ENCODE measurements around the gene SCYL2.
"Not testable (repeated sequence)": the region's sequence is repeated elsewhere in the genome, so short reads cannot be mapped to it uniquely, and the experiment has no call there.

SCYL2 gene

DNA sequence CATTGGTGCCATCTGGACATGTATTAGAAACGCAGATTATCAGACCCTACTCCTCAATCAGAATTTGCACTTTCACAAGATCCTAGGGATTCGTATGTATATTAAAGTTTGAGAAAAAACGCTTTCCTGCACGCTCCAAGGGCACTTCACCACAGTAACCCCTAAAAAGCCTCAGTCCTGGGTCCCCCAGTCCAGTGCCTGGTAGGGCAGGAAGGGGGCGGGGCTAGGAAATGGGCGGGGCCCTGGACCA, 467 bp upstream of the SCYL2 start:
- Histone ChIP-seq H3K36me3 (ENCODE audit: control insufficient read depth in 1 of 2, insufficient read depth in 2 of 2, low read length in 2 of 2) (no peaks in the 10 kb centered on the region), H3K4me1 (ENCODE audit: control insufficient read depth in 1 of 2, insufficient read depth in 2 of 2, low read length in 2 of 2) (peaks cover under 1 to 32% of the 10 kb centered on the region in 2 donors), H3K27me3 (ENCODE audit: low read depth, low read length) (no peaks in the 10 kb centered on the region), H3K9me3 (ENCODE audit: control insufficient read depth in 1 of 2, low read length in 2 of 2) (no peaks in the 10 kb centered on the region), H3K4me3 (ENCODE audit: low read depth in 1 of 2, low read length in 2 of 2) (peak overlapping the region; percentile 84 to 85), H3K27ac (ENCODE audit: low read length) (peak overlapping the region; percentile 91)

DNA sequence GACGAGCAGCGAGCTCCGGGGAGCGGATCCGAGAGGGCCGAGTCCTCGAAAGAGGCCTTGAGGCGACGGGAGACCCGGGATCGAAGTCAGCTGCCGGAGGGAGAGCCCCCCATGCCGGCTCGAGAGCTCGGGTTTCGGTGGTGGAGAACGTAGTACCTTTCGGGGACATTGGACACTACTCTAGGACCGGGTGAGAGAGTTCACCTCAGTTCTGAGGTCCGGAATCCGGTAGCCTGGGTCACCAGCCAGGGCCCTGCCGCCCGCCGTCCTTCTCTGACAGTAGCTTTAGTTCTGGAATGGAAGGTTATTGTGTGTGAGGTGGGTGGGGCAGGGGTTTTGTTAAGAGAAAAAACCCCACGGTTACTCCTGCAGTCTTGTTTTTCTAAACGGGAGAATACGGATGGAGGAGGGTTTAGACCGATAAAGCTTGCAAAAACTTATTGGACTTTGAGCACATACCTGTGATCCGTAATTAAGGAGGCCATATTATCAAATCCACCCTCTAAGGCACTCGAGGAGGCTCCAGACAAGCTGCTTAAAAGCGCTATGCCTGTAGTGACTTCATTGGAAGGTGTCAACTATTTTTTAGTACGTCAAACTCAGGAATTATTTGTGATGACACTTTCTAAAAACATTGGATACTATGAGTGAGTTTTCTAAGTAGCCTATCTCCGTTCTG, 765 bp downstream of the SCYL2 start:
- H3K27ac ChIP-seq (ENCODE audit: low read length): peak overlapping the region; percentile 91

DNA sequence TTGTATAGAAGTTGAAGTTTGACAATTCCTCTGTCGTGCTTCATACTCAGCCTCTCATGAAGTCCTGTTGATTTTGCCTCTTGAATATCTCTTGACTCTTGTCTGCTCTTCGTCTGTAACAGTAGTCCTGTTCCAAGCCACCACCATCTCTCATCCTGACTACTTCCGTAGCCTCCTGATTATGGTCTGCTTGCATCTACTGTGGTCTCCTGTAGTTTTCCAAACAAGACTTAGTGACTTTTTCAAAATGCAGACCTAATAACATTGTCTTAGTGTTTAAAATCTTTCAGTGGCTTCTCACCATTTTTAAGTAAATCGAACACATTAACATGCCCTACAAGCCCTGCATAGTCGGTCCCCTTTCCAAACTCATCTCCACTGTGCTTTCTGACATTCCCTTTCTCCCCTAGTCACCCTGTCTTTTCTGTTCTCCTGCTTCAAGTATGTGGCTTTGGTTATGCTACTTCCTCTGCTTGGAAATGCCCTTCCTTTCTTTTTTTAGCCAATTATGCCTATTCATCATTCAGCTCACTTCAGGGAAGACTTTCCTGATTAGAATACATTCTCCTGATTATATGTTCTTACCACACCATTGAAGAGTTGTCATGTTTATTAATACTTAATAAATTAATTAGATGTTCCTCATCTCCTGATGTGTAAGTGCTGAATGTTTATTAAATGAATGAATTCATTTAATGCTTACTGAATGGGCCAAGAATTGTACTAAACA, 2.0 kb downstream of the SCYL2 start:
- no peak overlapping the region for H3K27ac ChIP-seq (ENCODE audit: low read length)
- no peaks in the 10 kb centered on the region for H3K9me3 ChIP-seq (ENCODE audit: control insufficient read depth in 1 of 2, low read length in 2 of 2)
- no peaks in the 10 kb centered on the region for H3K27me3 ChIP-seq (ENCODE audit: low read depth, low read length)
- peaks cover 0 to 39% of the 10 kb centered on the region in 2 donors for H3K4me1 ChIP-seq (ENCODE audit: control insufficient read depth in 1 of 2, insufficient read depth in 2 of 2, low read length in 2 of 2)
- H3K4me3 ChIP-seq (ENCODE audit: low read depth in 1 of 2, low read length in 2 of 2): peak overlapping the region; percentile 84 to 85
- H3K36me3 ChIP-seq (ENCODE audit: control insufficient read depth in 1 of 2, insufficient read depth in 2 of 2, low read length in 2 of 2): no peaks in the 10 kb centered on the region

More for the DNA sequence above, 765 bp downstream of the SCYL2 start:
- peak overlapping the region; percentile 84 to 85 for H3K4me3 ChIP-seq (ENCODE audit: low read depth in 1 of 2, low read length in 2 of 2)
- H3K9me3 ChIP-seq (ENCODE audit: control insufficient read depth in 1 of 2, low read length in 2 of 2): no peaks in the 10 kb centered on the region
- H3K4me1 ChIP-seq (ENCODE audit: control insufficient read depth in 1 of 2, insufficient read depth in 2 of 2, low read length in 2 of 2): peaks cover 0 to 39% of the 10 kb centered on the region in 2 donors
- H3K36me3 ChIP-seq (ENCODE audit: control insufficient read depth in 1 of 2, insufficient read depth in 2 of 2, low read length in 2 of 2): no peaks in the 10 kb centered on the region
- H3K27me3 ChIP-seq (ENCODE audit: low read depth, low read length): no peaks in the 10 kb centered on the region

DNA sequence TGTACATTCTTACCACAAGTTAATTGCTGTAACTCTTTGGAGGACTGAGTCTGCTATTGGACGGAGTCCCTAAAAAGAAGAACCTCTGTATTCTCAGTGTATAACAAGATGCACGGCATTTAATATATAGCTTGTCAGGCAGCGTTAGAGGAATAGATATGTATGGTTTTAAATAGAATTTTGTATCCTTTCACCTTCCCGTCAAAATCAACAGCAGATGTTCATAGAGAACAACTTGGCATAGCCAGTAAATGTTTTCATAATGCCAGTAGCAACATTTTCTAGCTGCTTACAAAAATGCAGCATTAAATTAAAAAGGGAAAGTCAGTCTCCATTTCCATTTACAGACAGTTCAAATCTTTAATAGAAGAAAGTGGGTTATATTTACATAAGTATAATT, 6.8 kb downstream of the SCYL2 start:
- no peak overlapping the region for H3K27ac ChIP-seq (ENCODE audit: low read length)
- no peaks in the 10 kb centered on the region for H3K27me3 ChIP-seq (ENCODE audit: low read depth, low read length)
- peaks cover 0 to 4% of the 10 kb centered on the region in 2 donors for H3K36me3 ChIP-seq (ENCODE audit: control insufficient read depth in 1 of 2, insufficient read depth in 2 of 2, low read length in 2 of 2)
- H3K4me3 ChIP-seq (ENCODE audit: low read depth in 1 of 2, low read length in 2 of 2): no peak overlapping the region
- H3K4me1 ChIP-seq (ENCODE audit: control insufficient read depth in 1 of 2, insufficient read depth in 2 of 2, low read length in 2 of 2): peaks cover 7 to 28% of the 10 kb centered on the region in 2 donors
- H3K9me3 ChIP-seq (ENCODE audit: control insufficient read depth in 1 of 2, low read length in 2 of 2): no peaks in the 10 kb centered on the region

DNA sequence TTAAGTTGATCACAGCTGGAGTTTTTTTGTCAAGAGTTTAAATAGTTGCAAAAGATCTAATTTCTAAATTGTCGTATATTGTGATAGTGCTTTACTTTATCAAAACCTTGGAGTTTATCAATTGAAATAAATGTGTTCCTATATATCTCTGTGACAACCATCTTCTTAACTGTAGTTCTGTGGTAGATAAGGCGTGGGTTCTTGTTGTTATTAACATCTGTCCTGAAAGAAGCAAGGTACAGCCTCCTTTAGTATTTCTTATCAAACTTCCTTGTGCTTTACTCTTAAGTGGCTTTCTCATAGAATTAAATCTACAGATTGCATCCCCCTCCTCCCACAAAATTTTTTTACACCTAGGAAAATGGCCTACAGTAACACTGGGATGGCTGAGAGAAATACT, 7.3 kb downstream of the SCYL2 start:
- Histone ChIP-seq H3K36me3 (ENCODE audit: control insufficient read depth in 1 of 2, insufficient read depth in 2 of 2, low read length in 2 of 2) (peaks cover 0 to 4% of the 10 kb centered on the region in 2 donors), H3K4me3 (ENCODE audit: low read depth in 1 of 2, low read length in 2 of 2) (no peak overlapping the region), H3K27me3 (ENCODE audit: low read depth, low read length) (no peaks in the 10 kb centered on the region), H3K4me1 (ENCODE audit: control insufficient read depth in 1 of 2, insufficient read depth in 2 of 2, low read length in 2 of 2) (peaks cover 7 to 23% of the 10 kb centered on the region in 2 donors), H3K9me3 (ENCODE audit: control insufficient read depth in 1 of 2, low read length in 2 of 2) (no peaks in the 10 kb centered on the region), H3K27ac (ENCODE audit: low read length) (no peak overlapping the region)

DNA sequence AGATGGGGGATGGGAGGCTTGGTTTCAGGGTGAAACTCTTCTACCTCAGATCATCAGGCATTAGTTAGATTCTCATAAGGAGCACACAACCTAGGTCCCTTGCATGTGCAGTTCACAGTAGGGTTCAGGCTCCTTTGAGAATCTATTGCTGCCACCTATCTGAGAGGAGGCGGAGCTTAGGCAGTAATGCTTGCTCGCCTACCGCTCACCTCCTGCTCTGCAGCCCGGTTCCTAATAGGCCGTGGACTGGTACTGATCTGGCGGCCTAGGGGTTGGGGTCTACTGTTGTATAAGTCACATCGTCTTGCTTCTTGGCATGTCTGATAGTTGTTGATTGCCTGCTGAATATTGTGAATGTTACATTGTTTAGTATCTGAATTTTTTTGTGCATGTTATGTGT, 12.2 kb downstream of the SCYL2 start:
- Histone ChIP-seq H3K27me3 (ENCODE audit: low read depth, low read length) (no peaks in the 10 kb centered on the region), H3K4me3 (ENCODE audit: low read depth in 1 of 2, low read length in 2 of 2) (no peak overlapping the region), H3K36me3 (ENCODE audit: control insufficient read depth in 1 of 2, insufficient read depth in 2 of 2, low read length in 2 of 2) (peaks cover 7 to 10% of the 10 kb centered on the region in 2 donors), H3K9me3 (ENCODE audit: control insufficient read depth in 1 of 2, low read length in 2 of 2) (no peaks in the 10 kb centered on the region), H3K27ac (ENCODE audit: low read length) (no peak overlapping the region), H3K4me1 (ENCODE audit: control insufficient read depth in 1 of 2, insufficient read depth in 2 of 2, low read length in 2 of 2) (peaks cover 0 to 6% of the 10 kb centered on the region in 2 donors)

DNA sequence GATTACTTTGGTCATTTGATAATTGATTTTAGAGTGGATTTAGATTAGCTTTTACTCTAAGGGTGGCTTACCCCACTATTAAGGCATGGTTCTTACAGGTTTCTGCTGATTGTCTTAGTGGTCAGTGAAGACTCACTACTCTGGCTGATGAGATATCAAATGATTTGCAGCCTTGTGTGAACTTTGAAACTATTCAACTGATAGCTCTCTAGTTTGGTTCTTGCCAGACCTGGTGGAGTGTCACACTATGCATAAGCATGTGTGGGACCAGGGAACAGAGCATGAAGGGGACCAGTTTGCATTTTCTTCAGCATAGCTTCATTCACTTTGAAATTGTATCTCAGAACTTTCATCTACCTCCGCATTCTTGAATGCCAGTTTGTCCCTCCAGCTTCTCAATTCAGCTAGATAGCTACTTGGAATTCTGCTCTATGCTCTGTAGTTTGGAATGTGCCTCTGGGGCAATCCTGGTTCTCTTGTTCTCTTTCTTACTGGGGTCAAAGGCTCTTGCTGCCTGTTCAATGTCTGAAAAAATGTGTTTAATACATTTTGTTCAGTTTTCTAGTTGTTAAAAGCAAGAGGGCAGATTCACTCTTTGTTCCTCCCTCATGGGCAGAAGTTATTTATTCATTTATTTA, 12.7 kb downstream of the SCYL2 start:
- Histone ChIP-seq H3K4me1 (ENCODE audit: control insufficient read depth in 1 of 2, insufficient read depth in 2 of 2, low read length in 2 of 2) (peaks cover 0 to under 1% of the 10 kb centered on the region in 2 donors), H3K27ac (ENCODE audit: low read length) (no peak overlapping the region), H3K36me3 (ENCODE audit: control insufficient read depth in 1 of 2, insufficient read depth in 2 of 2, low read length in 2 of 2) (peaks cover 8 to 10% of the 10 kb centered on the region in 2 donors), H3K4me3 (ENCODE audit: low read depth in 1 of 2, low read length in 2 of 2) (no peak overlapping the region), H3K27me3 (ENCODE audit: low read depth, low read length) (no peaks in the 10 kb centered on the region), H3K9me3 (ENCODE audit: control insufficient read depth in 1 of 2, low read length in 2 of 2) (no peaks in the 10 kb centered on the region)

DNA sequence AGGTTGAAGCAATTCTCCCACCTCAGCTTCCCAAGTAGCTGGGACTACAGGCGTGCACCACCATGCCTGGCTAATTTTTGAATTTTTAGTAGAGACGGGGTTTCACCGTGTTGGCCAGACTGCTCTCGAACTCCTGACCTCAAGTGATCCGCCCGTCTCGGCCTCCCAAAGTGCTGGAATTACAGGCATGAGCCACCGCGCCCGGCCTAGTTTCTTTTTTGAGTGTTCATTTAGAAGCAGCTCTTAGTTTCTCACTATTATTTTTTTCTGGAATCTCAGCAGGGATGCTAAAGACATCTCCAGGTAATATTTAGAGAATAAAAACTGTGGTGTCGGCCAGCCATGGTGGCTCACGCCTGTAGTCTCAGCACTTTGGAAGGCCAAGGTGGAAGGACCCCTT, 17.6 kb downstream of the SCYL2 start:
- not testable (repeated sequence) for H3K4me1 ChIP-seq (ENCODE audit: control insufficient read depth in 1 of 2, insufficient read depth in 2 of 2, low read length in 2 of 2); H3K27ac ChIP-seq (ENCODE audit: low read length); H3K9me3 ChIP-seq (ENCODE audit: control insufficient read depth in 1 of 2, low read length in 2 of 2); H3K27me3 ChIP-seq (ENCODE audit: low read depth, low read length); H3K36me3 ChIP-seq (ENCODE audit: control insufficient read depth in 1 of 2, insufficient read depth in 2 of 2, low read length in 2 of 2); H3K4me3 ChIP-seq (ENCODE audit: low read depth in 1 of 2, low read length in 2 of 2)

DNA sequence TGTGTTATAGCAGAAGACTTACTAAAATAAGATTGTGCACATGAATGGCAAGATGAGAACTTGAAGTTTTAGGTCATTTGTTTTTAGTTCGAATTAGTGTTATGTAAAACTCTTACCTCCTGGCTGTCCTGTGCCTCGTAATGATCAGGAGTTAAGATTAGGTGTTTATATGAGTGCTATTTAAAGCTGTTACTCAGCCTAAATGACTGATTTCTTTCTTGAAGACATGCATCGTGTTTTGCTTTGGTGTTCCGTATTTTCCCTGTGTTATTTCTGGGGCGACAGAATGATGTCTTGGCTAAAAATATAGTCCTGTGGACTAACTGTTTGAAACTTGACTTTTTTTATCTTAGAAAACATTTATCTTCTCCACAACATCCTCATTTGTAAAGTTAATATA, 22.1 kb downstream of the SCYL2 start:
- Histone ChIP-seq H3K9me3 (ENCODE audit: control insufficient read depth in 1 of 2, low read length in 2 of 2) (no peaks in the 10 kb centered on the region), H3K4me1 (ENCODE audit: control insufficient read depth in 1 of 2, insufficient read depth in 2 of 2, low read length in 2 of 2) (peaks cover 0 to 7% of the 10 kb centered on the region in 2 donors), H3K27me3 (ENCODE audit: low read depth, low read length) (no peaks in the 10 kb centered on the region), H3K36me3 (ENCODE audit: control insufficient read depth in 1 of 2, insufficient read depth in 2 of 2, low read length in 2 of 2) (peaks cover 4 to 13% of the 10 kb centered on the region in 2 donors), H3K27ac (ENCODE audit: low read length) (no peak overlapping the region), H3K4me3 (ENCODE audit: low read depth in 1 of 2, low read length in 2 of 2) (no peak overlapping the region)

DNA sequence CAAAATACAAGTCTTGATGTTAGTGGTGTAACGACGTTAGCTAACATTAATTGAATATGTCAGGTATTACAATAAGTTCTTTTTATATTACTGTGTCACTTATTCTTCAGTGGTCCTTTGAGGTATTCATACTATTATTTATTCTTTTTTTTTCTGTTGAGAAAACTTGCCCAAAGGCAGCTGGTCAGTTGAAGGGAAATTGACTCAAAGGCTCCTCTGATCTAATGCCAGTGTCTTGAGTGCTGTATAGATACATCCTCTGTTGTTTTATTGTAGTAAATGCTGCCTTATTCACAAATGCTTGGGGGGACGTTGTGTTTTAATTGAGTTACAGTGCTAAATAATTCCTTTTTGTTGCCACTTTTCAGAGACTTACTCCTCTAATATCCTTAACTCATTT, 23.0 kb downstream of the SCYL2 start:
- Histone ChIP-seq H3K36me3 (ENCODE audit: control insufficient read depth in 1 of 2, insufficient read depth in 2 of 2, low read length in 2 of 2) (peaks cover 3 to 11% of the 10 kb centered on the region in 2 donors), H3K4me1 (ENCODE audit: control insufficient read depth in 1 of 2, insufficient read depth in 2 of 2, low read length in 2 of 2) (peaks cover 0 to 7% of the 10 kb centered on the region in 2 donors), H3K27me3 (ENCODE audit: low read depth, low read length) (no peaks in the 10 kb centered on the region), H3K4me3 (ENCODE audit: low read depth in 1 of 2, low read length in 2 of 2) (no peak overlapping the region), H3K27ac (ENCODE audit: low read length) (no peak overlapping the region), H3K9me3 (ENCODE audit: control insufficient read depth in 1 of 2, low read length in 2 of 2) (no peaks in the 10 kb centered on the region)

DNA sequence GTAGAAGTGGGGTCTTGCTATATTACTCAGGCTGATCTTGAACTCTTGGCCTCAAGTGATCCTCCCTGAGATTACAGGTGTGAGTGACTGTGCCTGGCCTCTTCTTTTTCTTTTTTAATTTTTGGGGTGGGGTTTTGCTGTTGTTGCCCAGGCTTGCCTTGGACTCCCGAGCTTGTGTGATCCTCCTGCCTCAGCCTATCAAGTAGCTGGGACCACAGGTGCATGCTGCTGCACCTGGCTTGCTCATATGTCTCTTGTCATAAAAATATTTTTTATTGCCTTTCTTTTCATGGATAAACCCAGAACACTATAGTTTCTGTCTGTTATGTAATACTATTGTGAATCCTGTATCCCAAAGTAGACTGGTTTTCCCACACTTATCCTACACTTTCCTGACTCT, 26.0 kb downstream of the SCYL2 start:
- H3K4me1 ChIP-seq (ENCODE audit: control insufficient read depth in 1 of 2, insufficient read depth in 2 of 2, low read length in 2 of 2): peaks cover 0 to 7% of the 10 kb centered on the region in 2 donors
- no peaks in the 10 kb centered on the region for H3K27me3 ChIP-seq (ENCODE audit: low read depth, low read length)
- H3K4me3 ChIP-seq (ENCODE audit: low read depth in 1 of 2, low read length in 2 of 2): no peak overlapping the region
- H3K9me3 ChIP-seq (ENCODE audit: control insufficient read depth in 1 of 2, low read length in 2 of 2): no peaks in the 10 kb centered on the region
- H3K36me3 ChIP-seq (ENCODE audit: control insufficient read depth in 1 of 2, insufficient read depth in 2 of 2, low read length in 2 of 2): peaks cover 0 to 11% of the 10 kb centered on the region in 2 donors
- no peak overlapping the region for H3K27ac ChIP-seq (ENCODE audit: low read length)
